Vagina (tissue), 2 donors: ENCODE data around the gene SLC29A3. TPM values are rescaled to one million over a fixed set of nuclear protein-coding genes. Genes with fewer than 3 reads are reported as not detected.

Experiments
- DNase-seq, 2 donors: peaks; one replicate each; pipeline ENCODE4 v3.0.0-alpha.2; 2017; ENCODE audit errors: extremely low spot score in 2 of 2
- H3K27ac ChIP-seq: fragments of 200-600 bp; sonication (generic); one replicate; pipeline ENCODE4 v1.5.1; 2019
- H3K27me3 ChIP-seq: fragments of 200-600 bp; sonication (generic); one replicate; pipeline ENCODE4 v1.5.1; 2019
- H3K36me3 ChIP-seq, 2 donors: fragments of 200-600 bp; sonication (generic); one replicate each; pipeline ENCODE4 v1.5.1; 2017 to 2019
- H3K4me1 ChIP-seq: fragments of 200-600 bp; sonication (generic); one replicate; pipeline ENCODE4 v1.5.1; 2019
- H3K4me3 ChIP-seq, 2 donors: fragments of 200-600 bp; sonication (generic); 1 replicate in 1 of 2; 2 replicates in 1 of 2; pipeline ENCODE4 v1.5.1; 2016 to 2019
- H3K9me3 ChIP-seq: fragments of 200-600 bp; sonication (generic); one replicate; pipeline ENCODE4 v1.5.1; 2019
- CTCF ChIP-seq, 3 experiments: fragments of 450-650 bp in 2 of 3; fragments of 200-600 bp in 1 of 3; sonication (generic) in 1 of 3; IDR thresholded peaks; one replicate each; pipeline ENCODE4 v1.5.1; 2017 to 2019; ENCODE audit warnings: antibody characterized with exemption in 3 of 3, mild to moderate bottlenecking in 2 of 3, moderate library complexity in 2 of 3
- POLR2A ChIP-seq, 2 donors: fragments of 450-650 bp; IDR thresholded peaks; one replicate each; pipeline ENCODE4 v1.6.1; 2017; ENCODE audit warnings: antibody characterized with exemption in 2 of 2, mild to moderate bottlenecking in 2 of 2, moderate library complexity in 2 of 2
- POLR2AphosphoS5 ChIP-seq, 2 donors: sonication (generic); formaldehyde crosslinking; IDR thresholded peaks; one replicate each; pipeline ENCODE4 v1.9.0; 2017; ENCODE audit warnings: antibody characterized with exemption in 2 of 2, mild to moderate bottlenecking in 2 of 2, low read depth in 1 of 2; ENCODE audit not compliant: insufficient read depth in 1 of 2
- intact Hi-C: fragments of 100-400 bp; cut with DNase I; formaldehyde crosslinking; loops from one replicate; pipeline ENCODE4 v1.15.1; 2023
- total RNA-seq: library from RNA; depleted of rRNA; stranded (reverse); fragments of >200 nt; gene quantifications from one replicate; pipeline ENCODE4 v1.2.3, GENCODE V29; 2016

Gene SLC29A3
- total RNA-seq, 1 donor from 2014 or later: 7.6 TPM

- Histone ChIP-seq H3K27ac (no peak overlapping the region), H3K36me3 (no peaks in the 10 kb centered on the region), H3K27me3 (no peaks in the 10 kb centered on the region), H3K4me1 (peaks cover 33% of the 10 kb centered on the region), H3K4me3 (no peak overlapping the region), H3K9me3 (no peaks in the 10 kb centered on the region)
- no peak for DNase-seq
- TF ChIP-seq POLR2A (IDR thresholded peaks at IDR 0.05) (no peak), CTCF (IDR thresholded peaks at IDR 0.05) (no peak), POLR2AphosphoS5 (IDR thresholded peaks at IDR 0.05; ENCODE audit: insufficient read depth in 1 of 2, low read depth in 1 of 2) (no peak)
- intact Hi-C loops: loop anchor here (10.0 kb wide), 1 partner anchor 257 kb away; no protein-coding TSS in a partner anchor
These were observed 1.3 kb upstream of the SLC29A3 start for GRCh38 chr10:71317739-71318138.

- peak overlapping the region; percentile 75 for H3K27ac ChIP-seq
These were observed 837 bp downstream of the SLC29A3 start for GRCh38 chr10:71319800-71320392.

GRCh38 chr10:71320592-71320991 lies 1.5 kb downstream of the SLC29A3 start:
- Histone ChIP-seq H3K36me3 (peaks cover 0 to 4% of the 10 kb centered on the region in 2 donors), H3K4me3 (no peak overlapping the region), H3K27me3 (no peaks in the 10 kb centered on the region), H3K4me1 (peaks cover 15% of the 10 kb centered on the region), H3K27ac (no peak overlapping the region), H3K9me3 (no peaks in the 10 kb centered on the region)
- intact Hi-C loops: no loop called here
- TF ChIP-seq POLR2AphosphoS5 (IDR thresholded peaks at IDR 0.05; ENCODE audit: insufficient read depth in 1 of 2, low read depth in 1 of 2): no peak
- no peak for TF ChIP-seq CTCF (IDR thresholded peaks at IDR 0.05)
- TF ChIP-seq POLR2A (IDR thresholded peaks at IDR 0.05): no peak
- DNase-seq: no peak

More at GRCh38 chr10:71319800-71320392, 837 bp downstream of the SLC29A3 start:
- DNase-seq: no peak
- peaks cover 0 to 4% of the 10 kb centered on the region in 2 donors for H3K36me3 ChIP-seq
- peaks cover 15% of the 10 kb centered on the region for H3K4me1 ChIP-seq
- H3K4me3 ChIP-seq: peak overlapping the region; percentile 60 to 88
- intact Hi-C loops: loop anchor here (10.0 kb wide), 1 partner anchor 255 kb away; no protein-coding TSS in a partner anchor
- H3K9me3 ChIP-seq: no peaks in the 10 kb centered on the region
- TF ChIP-seq CTCF (IDR thresholded peaks at IDR 0.05): no peak
- no peak for TF ChIP-seq POLR2A (IDR thresholded peaks at IDR 0.05)
- TF ChIP-seq POLR2AphosphoS5 (IDR thresholded peaks at IDR 0.05; ENCODE audit: insufficient read depth in 1 of 2, low read depth in 1 of 2): no peak
- H3K27me3 ChIP-seq: no peaks in the 10 kb centered on the region

- H3K9me3 ChIP-seq: no peaks in the 10 kb centered on the region
- peaks cover 15% of the 10 kb centered on the region for H3K4me1 ChIP-seq
- DNase-seq: no peak
- no peak overlapping the region for H3K4me3 ChIP-seq
- no peak overlapping the region for H3K27ac ChIP-seq
- no peaks in the 10 kb centered on the region for H3K27me3 ChIP-seq
- no peak for TF ChIP-seq POLR2A (IDR thresholded peaks at IDR 0.05)
- TF ChIP-seq POLR2AphosphoS5 (IDR thresholded peaks at IDR 0.05; ENCODE audit: insufficient read depth in 1 of 2, low read depth in 1 of 2): no peak
- TF ChIP-seq CTCF (IDR thresholded peaks at IDR 0.05): no peak
- H3K36me3 ChIP-seq: peaks cover 0 to 4% of the 10 kb centered on the region in 2 donors
- intact Hi-C loops: no loop called here
These were observed 2.3 kb downstream of the SLC29A3 start for GRCh38 chr10:71321386-71321785.

GRCh38 chr10:71323407-71323806 lies 4.3 kb downstream of the SLC29A3 start:
- intact Hi-C loops: no loop called here
- no peak for TF ChIP-seq POLR2A (IDR thresholded peaks at IDR 0.05)
- TF ChIP-seq POLR2AphosphoS5 (IDR thresholded peaks at IDR 0.05; ENCODE audit: insufficient read depth in 1 of 2, low read depth in 1 of 2): no peak
- no peak for TF ChIP-seq CTCF (IDR thresholded peaks at IDR 0.05)
- Histone ChIP-seq H3K9me3 (no peaks in the 10 kb centered on the region), H3K4me3 (no peak overlapping the region), H3K36me3 (peaks cover 0 to 4% of the 10 kb centered on the region in 2 donors), H3K27me3 (no peaks in the 10 kb centered on the region), H3K27ac (no peak overlapping the region), H3K4me1 (peaks cover 14% of the 10 kb centered on the region)
- DNase-seq: no peak
